ENCODE data around the gene TOGARAM1. TPM values are rescaled to one million over a fixed set of nuclear protein-coding genes. Genes with fewer than 3 reads are reported as not detected.

The TOGARAM1 gene
- polyA plus RNA-seq, 1 of the 3 experiments (the other 2 are of a cell fraction): 2.1 TPM

- peak; percentile 23 for DNase-seq
- H3K4me1 ChIP-seq (ENCODE audit: control insufficient read depth in 1 of 2, insufficient read depth in 2 of 2, low read depth in 1 of 2, low read length in 1 of 2): no peaks in the 10 kb centered on the region; a peak in 2 of 4 replicates
- TF ChIP-seq MXI1 (IDR thresholded peaks at IDR 0.05; ENCODE audit: low read depth, low read length) (no peak), TAF1 (IDR thresholded peaks at IDR 0.05; ENCODE audit: borderline replicate concordance, low read depth, low read length) (0 out of 2 replicates have a peak, but pooled peaks have one; percentile 10)
- ChIA-PET POLR2A (interaction anchor here (0.5 kb wide), 1 partner anchor 33 kb away, joined by 3 read pairs; no protein-coding TSS in a partner anchor), CTCF (interaction anchor here (1.2 kb wide), 1 partner anchor 16 kb away, joined by 4 read pairs; no protein-coding TSS in a partner anchor)
- peak overlapping the region; percentile 65; the same call in 1 of the 2 replicates for H2AFZ ChIP-seq (ENCODE audit: low read depth)
- peak overlapping the region; percentile 73 for H3K4me2 ChIP-seq
- H3F3A ChIP-seq (replicated peaks; ENCODE audit: insufficient read depth): peaks cover 10% of the 10 kb centered on the region
- no peaks in the 10 kb centered on the region for H3K36me3 ChIP-seq (replicated peaks in 1 of 2; ENCODE audit: control insufficient read depth in 1 of 2, insufficient read depth in 2 of 2, low read length in 1 of 2)
- H4K20me1 ChIP-seq (ENCODE audit: insufficient read depth): peaks cover 35% of the 10 kb centered on the region
- H3K79me2 ChIP-seq (ENCODE audit: insufficient read depth): peaks cover 86% of the 10 kb centered on the region
- 1% methylated on average over 14 of the region's 14 CpGs for WGBS (ENCODE audit: low lambda C conversion rate)
- H3K4me3 ChIP-seq (ENCODE audit: low read depth in 2 of 2, low read length in 1 of 2): peak overlapping the region; percentile 73 to 84
- peak overlapping the region; percentile 78 for H3K9ac ChIP-seq
- H3K27ac ChIP-seq (ENCODE audit: low read depth in 2 of 2, low read length in 1 of 2): peak overlapping the region; percentile 86 to 90
- no peaks in the 10 kb centered on the region for H3K9me2 ChIP-seq
- no peaks in the 10 kb centered on the region for H3K27me3 ChIP-seq (ENCODE audit: insufficient read depth)
- no peaks in the 10 kb centered on the region for H3K9me3 ChIP-seq
Measured at GRCh38 chr14:44961151-44961553, 838 bp upstream of the TOGARAM1 start.

GRCh38 chr14:44962334-44963043 lies 499 bp downstream of the TOGARAM1 start:
- H3K9me3 ChIP-seq: no peaks in the 10 kb centered on the region
- H3F3A ChIP-seq (replicated peaks; ENCODE audit: insufficient read depth): peaks cover 10% of the 10 kb centered on the region
- CTCF ChIA-PET: interaction anchor here (1.1 to 1.2 kb wide), 2 partner anchors 15 to 50 kb away, joined by 3 to 4 read pairs; no protein-coding TSS in a partner anchor
- peak overlapping the region; percentile 76 for H3K9ac ChIP-seq
- peak overlapping the region; percentile 80 for H3K4me2 ChIP-seq
- POLR2A ChIA-PET: interaction anchor here (1.3 kb wide), 1 partner anchor 174 kb away, joined by 3 read pairs; the partner anchor contains the start of gene FANCM
- DNase-seq: peak; percentile 40
- no peaks in the 10 kb centered on the region for H3K36me3 ChIP-seq (replicated peaks in 1 of 2; ENCODE audit: control insufficient read depth in 1 of 2, insufficient read depth in 2 of 2, low read length in 1 of 2)
- peaks cover 42% of the 10 kb centered on the region for H4K20me1 ChIP-seq (ENCODE audit: insufficient read depth)
- 0% methylated on average over 21 of the region's 39 CpGs for WGBS (ENCODE audit: low lambda C conversion rate)
- no peaks in the 10 kb centered on the region for H3K9me2 ChIP-seq
- H3K27me3 ChIP-seq (ENCODE audit: insufficient read depth): no peaks in the 10 kb centered on the region
- TF ChIP-seq MXI1 (IDR thresholded peaks at IDR 0.05; ENCODE audit: low read depth, low read length): peak; percentile 9; the same call in 1 of the 2 replicates
- no peak for TF ChIP-seq SMC3 (IDR thresholded peaks at IDR 0.05; ENCODE audit: low read depth, low read length)
- H2AFZ ChIP-seq (ENCODE audit: low read depth): 0 out of 2 replicates have a peak overlapping the region, but pooled peaks have one; percentile 72
- no peaks in the 10 kb centered on the region; a peak in 3 of 4 replicates for H3K4me1 ChIP-seq (ENCODE audit: control insufficient read depth in 1 of 2, insufficient read depth in 2 of 2, low read depth in 1 of 2, low read length in 1 of 2)
- peaks cover 86% of the 10 kb centered on the region for H3K79me2 ChIP-seq (ENCODE audit: insufficient read depth)
- H3K4me3 ChIP-seq (ENCODE audit: low read depth in 2 of 2, low read length in 1 of 2): peak overlapping the region; percentile 73 to 84
- peak overlapping the region; percentile 67 to 74 for H3K27ac ChIP-seq (ENCODE audit: low read depth in 2 of 2, low read length in 1 of 2)

- no peaks in the 10 kb centered on the region; a peak in 3 of 4 replicates for H3K4me1 ChIP-seq (ENCODE audit: control insufficient read depth in 1 of 2, insufficient read depth in 2 of 2, low read depth in 1 of 2, low read length in 1 of 2)
- H3K9me2 ChIP-seq: no peaks in the 10 kb centered on the region
- H3K27me3 ChIP-seq (ENCODE audit: insufficient read depth): no peaks in the 10 kb centered on the region
- ChIA-PET CTCF (interaction anchor here (1.1 kb wide), 1 partner anchor 50 kb away, joined by 3 read pairs; no protein-coding TSS in a partner anchor), POLR2A (interaction anchor here (1.3 kb wide), 1 partner anchor 173 kb away, joined by 3 read pairs; the partner anchor contains the start of gene FANCM)
- no peak for DNase-seq
- H3K9ac ChIP-seq: peak overlapping the region; percentile 76
- peaks cover 87% of the 10 kb centered on the region for H3K79me2 ChIP-seq (ENCODE audit: insufficient read depth)
- H4K20me1 ChIP-seq (ENCODE audit: insufficient read depth): peaks cover 43% of the 10 kb centered on the region
- no peaks in the 10 kb centered on the region for H3K36me3 ChIP-seq (replicated peaks in 1 of 2; ENCODE audit: control insufficient read depth in 1 of 2, insufficient read depth in 2 of 2, low read length in 1 of 2)
- H3K4me2 ChIP-seq: peak overlapping the region; percentile 80
- peaks cover 10% of the 10 kb centered on the region for H3F3A ChIP-seq (replicated peaks; ENCODE audit: insufficient read depth)
- H3K27ac ChIP-seq (ENCODE audit: low read depth in 2 of 2, low read length in 1 of 2): peak overlapping the region; percentile 14 to 67; a peak in 2 of 4 replicates
- no peaks in the 10 kb centered on the region for H3K9me3 ChIP-seq
- H2AFZ ChIP-seq (ENCODE audit: low read depth): no peak overlapping the region
- H3K4me3 ChIP-seq (ENCODE audit: low read depth in 2 of 2, low read length in 1 of 2): peak overlapping the region; percentile 73 to 84
- WGBS (ENCODE audit: low lambda C conversion rate): 16% methylated on average over 9 of the region's 13 CpGs
- TF ChIP-seq CTCF (IDR thresholded peaks at IDR 0.05) (no peak), FOSL2 (IDR thresholded peaks at IDR 0.05; ENCODE audit: borderline replicate concordance, low read depth) (no peak), POLR2AphosphoS5 (IDR thresholded peaks at IDR 0.05; ENCODE audit: low read depth, low read length) (no peak), PBX3 (IDR thresholded peaks at IDR 0.05) (no peak), IRF3 (IDR thresholded peaks at IDR 0.05; ENCODE audit: low read depth, low read length) (no peak), FOXJ3 (CRISPR knock-in tag; IDR thresholded peaks at IDR 0.05) (no peak), SIN3A (IDR thresholded peaks at IDR 0.05; ENCODE audit: borderline replicate concordance, low read depth, low read length) (no peak), ZBTB33 (IDR thresholded peaks at IDR 0.05; ENCODE audit: borderline replicate concordance, low read depth) (no peak), RFX5 (IDR thresholded peaks at IDR 0.05; ENCODE audit: low read length) (no peak)
Measured at GRCh38 chr14:44963044-44963528, 1.1 kb downstream of the TOGARAM1 start.
